Mesothelial cell of epicardium (in vitro differentiated cells): Measurements from ENCODE around the gene CHD2. TPM values are rescaled to one million over a fixed set of nuclear protein-coding genes. Genes with fewer than 3 reads are reported as not detected.
A peak's percentile ranks its signal among the peaks of the same experiment; 100 is the strongest.

ENCODE experiments used
- DNase-seq, 2 experiments: peaks; one replicate each; pipeline ENCODE4 v3.0.0; 2021; ENCODE audit warnings: low spot score in 2 of 2; ENCODE audit not compliant: unreplicated experiment in 2 of 2
- H3K27ac Mint-ChIP-seq: 2 replicates; pipeline ENCODE4 v1.8.0; 2021; ENCODE audit warnings: mixed read lengths
- H3K27me3 Mint-ChIP-seq: 2 replicates; pipeline ENCODE4 v1.8.0; 2021; ENCODE audit warnings: low read depth, mixed read lengths
- H3K36me3 Mint-ChIP-seq: 2 replicates; pipeline ENCODE4 v1.8.0; 2021; ENCODE audit warnings: mixed read lengths
- H3K4me1 Mint-ChIP-seq: 2 replicates; pipeline ENCODE4 v1.8.0; 2021; ENCODE audit warnings: mixed read lengths
- H3K4me3 Mint-ChIP-seq: 2 replicates; pipeline ENCODE4 v1.8.0; 2021; ENCODE audit warnings: mild to moderate bottlenecking, moderate library complexity, mixed read lengths
- H3K9me3 Mint-ChIP-seq: 2 replicates; pipeline ENCODE4 v1.8.0; 2021; ENCODE audit warnings: mixed read lengths
- CTCF ChIP-seq: fragments of 200-600 bp; sonication (generic); IDR thresholded peaks from one replicate; pipeline ENCODE4 v1.5.0; 2021; ENCODE audit warnings: antibody characterized with exemption; ENCODE audit not compliant: unreplicated experiment
- total RNA-seq: library from RNA; stranded (reverse); gene quantifications from 3 replicates; pipeline ENCODE4 v1.2.1, GENCODE V29; 2021

CHD2 gene
- total RNA-seq, 1 donor from 2014 or later = 178 TPM

- H3K27ac Mint-ChIP-seq = peak overlapping the region; percentile 83
These were observed 43.5 kb downstream of the CHD2 start for GRCh38 chr15:92943581-92943980.

GRCh38 chr15:92944946-92945521, 44.9 kb downstream of the CHD2 start:
- Mint-ChIP-seq H3K36me3 (peaks cover 75% of the 10 kb centered on the region), H3K9me3 (peaks cover 37% of the 10 kb centered on the region), H3K4me1 (peaks cover 17% of the 10 kb centered on the region), H3K4me3 (no peak overlapping the region), H3K27me3 (no peaks in the 10 kb centered on the region), H3K27ac (peak overlapping the region; percentile 9)
- TF ChIP-seq CTCF = no peak
- no peak for DNase-seq

More at GRCh38 chr15:92943581-92943980, 43.5 kb downstream of the CHD2 start:
- no peak overlapping the region for H3K4me3 Mint-ChIP-seq
- peaks cover 22% of the 10 kb centered on the region for H3K4me1 Mint-ChIP-seq
- peaks cover 23% of the 10 kb centered on the region for H3K9me3 Mint-ChIP-seq
- peaks cover 68% of the 10 kb centered on the region for H3K36me3 Mint-ChIP-seq
- no peaks in the 10 kb centered on the region for H3K27me3 Mint-ChIP-seq
- no peak for DNase-seq
- TF ChIP-seq CTCF = no peak

- no peak for DNase-seq
- Mint-ChIP-seq H3K27ac (no peak overlapping the region), H3K4me3 (no peak overlapping the region), H3K27me3 (no peaks in the 10 kb centered on the region), H3K4me1 (peaks cover 16% of the 10 kb centered on the region), H3K36me3 (peaks cover 79% of the 10 kb centered on the region), H3K9me3 (peaks cover 37% of the 10 kb centered on the region)
- no peak for TF ChIP-seq CTCF
These were observed 47.1 kb downstream of the CHD2 start for GRCh38 chr15:92947071-92947730.

GRCh38 chr15:92949604-92950249, 49.6 kb downstream of the CHD2 start:
- DNase-seq = no peak
- no peaks in the 10 kb centered on the region for H3K4me1 Mint-ChIP-seq
- H3K4me3 Mint-ChIP-seq = no peak overlapping the region
- no peak overlapping the region for H3K27ac Mint-ChIP-seq
- H3K27me3 Mint-ChIP-seq = no peaks in the 10 kb centered on the region
- peaks cover 68% of the 10 kb centered on the region for H3K36me3 Mint-ChIP-seq
- no peak for TF ChIP-seq CTCF
- H3K9me3 Mint-ChIP-seq = peaks cover 37% of the 10 kb centered on the region

- peak overlapping the region; percentile 47 for H3K27ac Mint-ChIP-seq
- H3K27me3 Mint-ChIP-seq = no peaks in the 10 kb centered on the region
These were observed 51.8 kb downstream of the CHD2 start for GRCh38 chr15:92951800-92952457.

More at GRCh38 chr15:92951800-92952457, 51.8 kb downstream of the CHD2 start:
- Mint-ChIP-seq H3K4me1 (no peaks in the 10 kb centered on the region), H3K4me3 (no peak overlapping the region), H3K9me3 (peaks cover 29% of the 10 kb centered on the region), H3K36me3 (peaks cover 64% of the 10 kb centered on the region)
- no peak for DNase-seq
- TF ChIP-seq CTCF = no peak
